UCSD-AML1 (cell line): ENCODE measurements around the gene IL23A.
"Not testable (repeated sequence)": the region's sequence is repeated elsewhere in the genome, so short reads cannot be mapped to it uniquely, and the experiment has no call there.

ENCODE experiments used
- DNase-seq: peaks from one replicate; lab custom pipeline; 2025; ENCODE audit not compliant: unreplicated experiment; lab: John Stamatoyannopoulos, UW

IL23A gene, protein sequence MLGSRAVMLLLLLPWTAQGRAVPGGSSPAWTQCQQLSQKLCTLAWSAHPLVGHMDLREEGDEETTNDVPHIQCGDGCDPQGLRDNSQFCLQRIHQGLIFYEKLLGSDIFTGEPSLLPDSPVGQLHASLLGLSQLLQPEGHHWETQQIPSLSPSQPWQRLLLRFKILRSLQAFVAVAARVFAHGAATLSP

DNA sequence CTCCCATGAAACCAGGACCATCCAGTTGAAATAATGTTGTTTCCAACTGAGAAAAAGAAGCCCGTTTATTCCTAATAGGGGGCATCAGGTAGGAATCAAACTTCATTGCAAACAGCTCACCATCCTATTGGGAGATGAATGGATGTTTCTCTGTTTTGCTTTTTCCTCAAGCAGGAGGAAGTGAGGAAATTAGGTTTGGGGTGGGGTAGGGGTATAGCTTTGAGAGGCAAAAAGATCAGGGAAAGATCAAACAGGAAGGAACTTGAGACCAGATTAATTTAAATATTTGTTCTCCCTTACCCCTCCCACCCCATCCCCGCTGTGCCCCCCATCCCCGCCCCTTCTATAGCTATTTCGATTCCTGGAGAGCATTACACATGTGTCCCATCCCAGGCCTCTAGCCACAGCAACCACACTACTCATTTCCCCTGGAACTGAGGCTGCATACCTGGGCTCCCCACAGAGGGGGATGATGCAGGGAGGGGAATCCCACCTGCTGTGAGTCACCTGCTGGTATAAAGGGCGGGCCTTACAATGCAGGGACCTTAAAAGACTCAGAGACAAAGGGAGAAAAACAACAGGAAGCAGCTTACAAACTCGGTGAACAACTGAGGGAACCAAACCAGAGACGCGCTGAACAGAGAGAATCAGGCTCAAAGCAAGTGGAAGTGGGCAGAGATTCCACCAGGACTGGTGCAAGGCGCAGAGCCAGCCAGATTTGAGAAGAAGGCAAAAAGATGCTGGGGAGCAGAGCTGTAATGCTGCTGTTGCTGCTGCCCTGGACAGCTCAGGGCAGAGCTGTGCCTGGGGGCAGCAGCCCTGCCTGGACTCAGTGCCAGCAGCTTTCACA lies at the start of gene IL23A:
Gene IL23A, plus strand, starts transcription at position 577 of the 850 bp plus-strand sequence. Its CDS starts 161 bp downstream, at position 738.
- no peak for DNase-seq

GRCh38 chr12:56293795-56294194 lies 44.9 kb upstream of the IL23A start:
- DNase-seq, result no peak

- DNase-seq, result no peak
Measured at GRCh38 chr12:56296295-56296694, 42.4 kb upstream of the IL23A start.

- DNase-seq, result no peak
Measured at GRCh38 chr12:56297400-56297799, 41.3 kb upstream of the IL23A start.

GRCh38 chr12:56298828-56299227 lies 39.9 kb upstream of the IL23A start:
- no peak for DNase-seq

- no peak for DNase-seq
Measured at GRCh38 chr12:56299308-56299852, 39.3 kb upstream of the IL23A start.

- peak; percentile 98 for DNase-seq
Measured at GRCh38 chr12:56299853-56300643, 38.6 kb upstream of the IL23A start, which contains the start of gene CS. CS (minus strand) TSS chr12:56300330; CDS start chr12:56300201, 129 bp downstream.

- DNase-seq, result no peak
Measured at GRCh38 chr12:56300644-56301464, 37.8 kb upstream of the IL23A start.

DNA sequence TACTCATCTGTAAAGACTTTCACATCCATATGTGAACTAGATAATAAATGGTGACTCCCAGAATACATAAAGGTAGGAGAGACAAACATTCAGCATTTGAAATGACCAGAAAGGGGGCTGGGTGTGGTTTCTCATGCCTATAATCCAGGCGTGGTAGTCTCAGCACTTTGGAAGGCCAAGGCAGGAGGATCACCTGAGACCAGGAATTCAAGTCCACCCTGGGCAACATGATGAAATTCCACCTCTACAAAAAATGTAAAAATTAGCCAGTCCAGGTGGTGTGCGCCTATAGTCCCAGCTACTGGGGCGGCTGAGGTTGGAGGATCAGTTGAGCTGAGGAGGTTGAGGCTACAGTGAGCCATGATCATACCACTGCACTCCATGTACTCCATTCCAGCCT lies 34.4 kb upstream of the IL23A start:
- DNase-seq, result no peak

DNA sequence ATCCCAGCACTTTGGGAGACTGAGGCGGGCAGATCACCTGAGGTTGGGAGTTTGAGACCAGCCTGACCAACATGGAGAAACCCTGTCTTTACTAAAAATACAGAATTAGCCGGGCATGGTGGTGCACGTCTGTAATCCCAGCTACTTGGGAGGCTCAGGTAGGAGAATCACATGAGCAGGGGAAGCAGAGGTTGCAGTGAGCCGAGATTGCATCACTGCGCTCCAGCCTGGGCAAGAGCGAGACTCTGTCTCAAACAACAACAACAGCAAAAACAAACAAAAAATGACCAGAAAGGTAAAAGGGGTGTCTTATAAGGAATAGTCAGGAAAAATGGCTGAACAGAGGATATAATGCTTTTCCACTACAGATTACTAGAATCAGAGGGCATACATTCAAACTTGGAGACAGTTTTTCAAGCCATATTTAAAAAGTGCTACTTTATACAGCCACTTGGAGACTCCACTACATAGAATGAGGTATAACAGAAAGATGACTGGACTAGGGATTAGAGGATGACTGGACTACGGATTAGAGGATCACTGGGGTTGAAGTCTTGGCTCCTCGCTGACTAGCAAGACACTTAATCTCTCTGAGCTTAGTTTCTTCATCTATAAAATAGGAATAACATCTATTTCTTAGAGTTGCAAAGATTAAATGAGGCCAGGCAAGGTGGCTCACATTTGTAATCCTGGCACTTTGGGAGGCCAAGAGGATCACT lies 33.7 kb upstream of the IL23A start:
- DNase-seq, result no peak

DNA sequence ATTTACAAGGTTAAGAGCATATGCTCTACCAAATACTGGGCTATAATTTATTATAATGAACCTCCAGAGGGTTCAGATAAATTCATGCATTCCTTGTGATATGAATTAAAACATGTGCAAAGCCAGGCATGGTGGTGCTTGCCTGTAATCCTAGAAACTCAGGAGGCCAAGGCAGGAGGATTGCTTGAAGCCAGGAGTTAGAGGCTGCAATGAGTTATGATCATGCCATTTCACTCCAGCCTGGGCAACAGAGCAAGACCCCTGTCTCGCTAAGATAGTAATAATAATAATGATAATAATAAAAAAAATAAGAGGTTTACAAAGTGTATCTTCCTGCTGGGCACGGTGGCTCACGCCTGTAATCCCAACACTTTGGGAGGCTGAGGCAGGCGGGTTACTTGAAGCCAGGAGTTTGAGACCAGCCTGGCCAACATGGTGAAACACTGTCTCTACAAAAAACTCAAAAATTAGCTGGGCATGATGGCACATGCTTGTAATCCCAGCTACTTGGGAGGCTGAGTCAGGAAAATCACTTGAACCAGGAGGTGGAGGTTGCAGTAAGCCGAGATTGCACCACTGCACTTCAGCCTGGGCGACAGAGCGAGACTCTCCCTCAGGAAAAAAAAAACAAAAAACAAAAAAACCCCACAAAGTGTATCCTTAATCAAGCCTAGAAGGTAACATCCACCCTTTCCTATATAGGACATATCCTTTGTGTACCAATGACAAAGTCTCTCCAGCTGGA lies 31.3 kb upstream of the IL23A start:
- no peak for DNase-seq

GRCh38 chr12:56308714-56309113 lies 30.0 kb upstream of the IL23A start:
- DNase-seq, result no peak

DNA sequence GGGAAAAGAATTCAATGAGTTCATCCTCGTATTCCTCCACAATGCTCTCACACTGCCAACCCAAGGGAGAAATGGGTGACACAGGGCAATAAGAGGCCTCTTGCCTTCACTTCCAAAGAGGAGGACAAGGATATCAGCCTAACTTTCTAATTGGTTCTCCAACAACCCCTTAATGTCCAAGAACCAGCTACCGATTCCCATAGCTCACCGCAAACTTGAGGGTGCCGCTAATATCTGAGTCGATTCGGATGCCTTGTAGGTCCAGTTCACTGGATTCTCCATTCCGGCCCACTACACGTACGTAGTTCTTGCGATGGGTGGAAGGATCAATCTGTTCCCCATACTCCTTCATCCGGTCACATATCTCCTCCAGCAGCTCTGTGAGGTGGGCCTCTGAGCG lies 27.7 kb upstream of the IL23A start:
- no peak for DNase-seq

- peak; percentile 55 for DNase-seq
Measured at GRCh38 chr12:56315249-56315621, 23.4 kb upstream of the IL23A start.

DNA sequence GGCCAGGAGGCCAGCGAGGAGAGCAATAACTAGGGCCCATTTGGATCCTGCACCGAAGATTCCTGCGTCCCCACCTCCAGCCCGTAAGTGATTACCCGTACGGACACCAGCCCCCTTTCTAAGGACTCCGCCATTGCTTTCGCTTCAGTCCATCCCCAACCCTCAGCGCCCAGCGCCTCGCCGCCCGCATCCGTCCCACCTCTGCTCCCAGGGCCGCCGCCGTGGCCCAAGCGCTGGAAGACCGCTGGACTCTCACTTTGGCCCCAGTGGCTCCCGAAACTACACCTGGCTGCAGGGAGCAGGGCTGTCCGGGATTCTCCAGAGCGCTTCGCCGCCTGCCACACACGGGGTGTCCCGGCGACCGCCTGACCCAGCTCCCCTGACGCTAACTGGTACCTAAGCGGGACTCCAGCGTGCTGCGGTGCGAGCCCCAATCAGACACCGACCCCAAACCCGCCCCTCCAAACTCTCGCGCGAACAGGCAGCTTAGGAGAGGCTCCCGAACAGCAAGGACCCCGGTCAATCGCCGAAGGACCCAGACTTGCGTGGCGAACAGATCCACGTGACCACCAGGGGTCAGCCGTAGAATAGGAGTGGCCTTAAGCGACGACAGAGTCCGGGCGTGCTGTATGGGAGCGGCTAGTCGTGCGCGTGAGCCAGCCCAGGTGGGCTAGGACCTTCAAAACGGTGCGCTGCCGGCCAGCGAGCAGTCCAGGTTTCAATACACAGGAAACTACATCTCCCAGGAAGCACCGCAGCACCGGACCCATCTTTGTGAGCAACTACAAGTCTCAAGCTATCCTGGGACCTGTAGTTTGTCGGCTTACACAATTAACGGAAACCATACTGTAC lies 22.8 kb upstream of the IL23A start, which contains the start of gene CNPY2:
Gene CNPY2, minus strand, starts transcription at position 367 of the 852 bp plus-strand sequence. CDS start 771 bp downstream, outside the sequence.
- DNase-seq, result peak; percentile 93

GRCh38 chr12:56317675-56318074 lies 21.0 kb upstream of the IL23A start:
- DNase-seq, result no peak

GRCh38 chr12:56321027-56321426 lies 17.7 kb upstream of the IL23A start:
- DNase-seq, result no peak

GRCh38 chr12:56321610-56322009 lies 17.1 kb upstream of the IL23A start:
- DNase-seq, result not testable (repeated sequence)
